Prostate gland (tissue), 2 donors: ENCODE results near the gene RPUSD1.

Experiments
- POLR2A ChIP-seq: fragments of 450-650 bp; IDR thresholded peaks from one replicate; pipeline ENCODE4 v1.6.1; 2016; ENCODE audit warnings: antibody characterized with exemption, mild to moderate bottlenecking
- POLR2AphosphoS5 ChIP-seq: sonication (generic); formaldehyde crosslinking; IDR thresholded peaks from one replicate; pipeline ENCODE4 v1.6.1; 2017; ENCODE audit warnings: antibody characterized with exemption
- TF ChIP-seq, protein P1 (sequence below), 4 experiments: fragments of 200-600 bp in 2 of 4; fragments of 450-650 bp in 2 of 4; sonication (generic) in 2 of 4; IDR thresholded peaks; 1 replicate in 3 of 4; 2 replicates in 1 of 4; pipeline ENCODE4 v1.5.1; 2016 to 2019; ENCODE audit warnings: antibody characterized with exemption in 4 of 4, mild to moderate bottlenecking in 2 of 4, moderate library complexity in 2 of 4

DNA sequence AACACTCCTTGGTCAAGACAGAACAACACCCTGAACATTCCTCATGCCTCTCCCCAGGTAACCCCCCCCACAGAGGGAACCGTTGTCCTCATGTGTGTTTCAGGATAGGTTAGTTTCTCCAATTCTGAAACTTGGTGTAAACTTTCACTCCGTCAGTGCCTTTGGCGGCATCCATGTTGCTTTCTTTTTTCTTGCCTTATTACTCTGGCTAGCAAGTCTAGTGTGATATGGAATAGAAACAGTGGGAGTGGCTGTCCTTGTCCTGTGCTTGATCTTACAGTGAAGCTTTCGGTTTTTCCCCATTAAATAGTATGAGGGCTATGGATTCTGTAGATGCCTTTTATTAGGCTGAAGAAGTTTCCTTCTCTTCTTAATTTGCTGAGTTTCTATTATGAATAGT is 48.0 kb upstream of the RPUSD1 start:
- TF ChIP-seq POLR2A = no peak
- TF ChIP-seq, protein P1, sequence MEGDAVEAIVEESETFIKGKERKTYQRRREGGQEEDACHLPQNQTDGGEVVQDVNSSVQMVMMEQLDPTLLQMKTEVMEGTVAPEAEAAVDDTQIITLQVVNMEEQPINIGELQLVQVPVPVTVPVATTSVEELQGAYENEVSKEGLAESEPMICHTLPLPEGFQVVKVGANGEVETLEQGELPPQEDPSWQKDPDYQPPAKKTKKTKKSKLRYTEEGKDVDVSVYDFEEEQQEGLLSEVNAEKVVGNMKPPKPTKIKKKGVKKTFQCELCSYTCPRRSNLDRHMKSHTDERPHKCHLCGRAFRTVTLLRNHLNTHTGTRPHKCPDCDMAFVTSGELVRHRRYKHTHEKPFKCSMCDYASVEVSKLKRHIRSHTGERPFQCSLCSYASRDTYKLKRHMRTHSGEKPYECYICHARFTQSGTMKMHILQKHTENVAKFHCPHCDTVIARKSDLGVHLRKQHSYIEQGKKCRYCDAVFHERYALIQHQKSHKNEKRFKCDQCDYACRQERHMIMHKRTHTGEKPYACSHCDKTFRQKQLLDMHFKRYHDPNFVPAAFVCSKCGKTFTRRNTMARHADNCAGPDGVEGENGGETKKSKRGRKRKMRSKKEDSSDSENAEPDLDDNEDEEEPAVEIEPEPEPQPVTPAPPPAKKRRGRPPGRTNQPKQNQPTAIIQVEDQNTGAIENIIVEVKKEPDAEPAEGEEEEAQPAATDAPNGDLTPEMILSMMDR (IDR thresholded peaks at IDR 0.05) = no peak
- TF ChIP-seq POLR2AphosphoS5 = no peak
